Skeletal muscle tissue (tissue), 4 donors: Measurements from ENCODE around the gene PLEKHB2. TPM values are rescaled to one million over a fixed set of nuclear protein-coding genes. Genes with fewer than 3 reads are reported as not detected.

Source experiments
- H3K27ac ChIP-seq: one replicate; pipeline ENCODE4 v1.7.0; 2013; ENCODE audit warnings: mild to moderate bottlenecking, low read depth, low read length, inconsistent platforms
- H3K27me3 ChIP-seq, 3 donors: one replicate each; pipeline ENCODE4 v1.7.0; 2013; ENCODE audit warnings: low read length in 3 of 3; ENCODE audit not compliant: control insufficient read depth in 3 of 3, insufficient read depth in 3 of 3
- H3K36me3 ChIP-seq, 3 donors: one replicate each; pipeline ENCODE4 v1.7.0; 2013; ENCODE audit warnings: low read length in 3 of 3; ENCODE audit not compliant: control insufficient read depth in 3 of 3, insufficient read depth in 3 of 3
- H3K4me1 ChIP-seq, 3 donors: one replicate each; pipeline ENCODE4 v1.7.0; 2013; ENCODE audit warnings: low read length in 3 of 3, mild to moderate bottlenecking in 3 of 3; ENCODE audit not compliant: control insufficient read depth in 3 of 3, insufficient read depth in 3 of 3
- H3K4me3 ChIP-seq, 3 donors: one replicate each; pipeline ENCODE4 v1.7.0; 2013; ENCODE audit warnings: low read length in 3 of 3
- H3K9ac ChIP-seq, 3 donors: one replicate each; pipeline ENCODE4 v1.7.0; 2013; ENCODE audit warnings: low read length in 3 of 3, mild to moderate bottlenecking in 3 of 3, moderate library complexity in 2 of 3, low read depth in 1 of 3
- H3K9me3 ChIP-seq, 3 donors: one replicate each; pipeline ENCODE4 v1.7.0; 2013; ENCODE audit warnings: low read length in 3 of 3; ENCODE audit not compliant: control insufficient read depth in 3 of 3
- total RNA-seq: library from RNA; depleted of rRNA; stranded (reverse); fragments of >200 nt; gene quantifications from one replicate; pipeline ENCODE4 v1.2.3, GENCODE V29; 2014
- donor health status: Osteomylitis.

PLEKHB2 gene
- total RNA-seq, 1 donor from 2014 or later = 46.4 TPM

DNA sequence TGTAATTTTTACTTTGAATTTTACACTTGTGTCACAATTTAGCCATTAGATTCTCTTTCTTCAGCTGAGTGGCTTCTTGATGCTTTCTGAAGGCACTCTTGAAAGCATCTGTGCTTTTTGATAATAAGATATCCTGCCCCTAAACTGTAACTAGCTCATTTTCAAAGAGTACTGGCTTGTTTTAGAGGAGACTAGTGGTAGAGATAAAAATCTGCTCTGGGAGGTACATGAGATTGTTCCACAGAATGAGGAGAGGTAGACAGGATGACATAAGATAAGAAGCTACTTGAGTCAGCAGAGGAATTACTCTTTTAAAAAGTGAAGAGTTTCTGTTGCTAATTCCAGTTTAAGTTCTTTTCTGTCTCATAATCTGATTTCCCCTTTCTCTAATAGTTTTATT, 10.6 kb downstream of the PLEKHB2 start:
- no peaks in the 10 kb centered on the region for H3K9me3 ChIP-seq

DNA sequence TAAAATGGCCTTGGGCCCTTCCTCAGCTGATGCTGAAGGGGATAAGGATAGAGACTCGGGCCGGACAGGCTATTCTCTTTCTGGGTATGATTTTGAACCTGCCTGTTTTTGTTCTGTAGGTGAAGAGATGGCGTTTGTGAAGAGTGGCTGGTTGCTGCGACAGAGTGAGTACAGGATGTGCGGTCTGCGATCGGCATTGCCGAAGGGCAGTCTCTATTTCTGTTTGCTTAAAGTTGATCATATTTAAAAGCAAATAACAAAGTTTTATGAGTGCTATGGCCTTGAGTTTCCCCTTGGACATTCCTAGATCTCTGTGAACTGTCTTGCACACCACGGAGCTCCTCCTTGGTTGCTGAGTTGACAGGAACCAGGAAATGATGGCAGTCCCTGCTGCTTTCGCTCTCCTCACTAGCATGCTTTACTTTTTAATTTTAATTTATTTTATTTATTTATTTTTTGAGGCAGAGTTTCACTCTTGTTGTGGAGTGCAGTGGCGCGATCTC, 15.7 kb downstream of the PLEKHB2 start:
- Histone ChIP-seq H3K27ac (no peak overlapping the region), H3K4me3 (no peak overlapping the region), H3K36me3 (peaks cover 2 to 14% (median 5%) of the 10 kb centered on the region in 3 donors), H3K9ac (peak overlapping the region in 1 of 3 donors; percentile 8), H3K27me3 (no peaks in the 10 kb centered on the region), H3K9me3 (no peaks in the 10 kb centered on the region), H3K4me1 (peaks cover 0 to 17% (median 14%) of the 10 kb centered on the region in 3 donors)

More for the DNA sequence above, 10.6 kb downstream of the PLEKHB2 start:
- H3K9ac ChIP-seq = no peak overlapping the region
- no peak overlapping the region for H3K27ac ChIP-seq
- no peaks in the 10 kb centered on the region for H3K27me3 ChIP-seq
- peaks cover 0 to 3% (median 0%) of the 10 kb centered on the region in 3 donors for H3K36me3 ChIP-seq
- H3K4me1 ChIP-seq = peaks cover 3 to 7% (median 6%) of the 10 kb centered on the region in 3 donors
- H3K4me3 ChIP-seq = no peak overlapping the region

DNA sequence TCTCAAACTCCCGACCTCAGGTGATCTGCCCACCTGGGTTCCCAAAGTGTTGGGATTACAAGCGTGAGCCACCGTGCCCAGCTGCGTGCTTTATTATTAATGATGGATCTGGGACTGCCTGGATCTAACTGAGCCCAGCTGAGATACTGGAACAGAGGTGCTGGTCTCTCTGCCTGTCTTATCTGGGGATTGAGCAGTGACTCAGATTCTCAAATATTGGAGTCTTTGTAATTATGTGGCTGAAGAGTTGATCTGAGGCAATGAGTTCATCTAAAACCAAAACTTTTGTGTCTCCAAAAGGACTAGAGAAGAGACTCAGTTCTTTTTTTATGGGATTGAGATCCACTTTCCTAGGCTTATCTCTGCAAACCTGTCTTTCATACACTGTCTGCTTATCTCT, 16.3 kb downstream of the PLEKHB2 start:
- Histone ChIP-seq H3K4me3 (no peak overlapping the region), H3K36me3 (peaks cover 5 to 13% (median 8%) of the 10 kb centered on the region in 3 donors), H3K27me3 (no peaks in the 10 kb centered on the region), H3K4me1 (peaks cover 0 to 19% (median 19%) of the 10 kb centered on the region in 3 donors), H3K9me3 (no peaks in the 10 kb centered on the region), H3K27ac (no peak overlapping the region), H3K9ac (no peak overlapping the region)

DNA sequence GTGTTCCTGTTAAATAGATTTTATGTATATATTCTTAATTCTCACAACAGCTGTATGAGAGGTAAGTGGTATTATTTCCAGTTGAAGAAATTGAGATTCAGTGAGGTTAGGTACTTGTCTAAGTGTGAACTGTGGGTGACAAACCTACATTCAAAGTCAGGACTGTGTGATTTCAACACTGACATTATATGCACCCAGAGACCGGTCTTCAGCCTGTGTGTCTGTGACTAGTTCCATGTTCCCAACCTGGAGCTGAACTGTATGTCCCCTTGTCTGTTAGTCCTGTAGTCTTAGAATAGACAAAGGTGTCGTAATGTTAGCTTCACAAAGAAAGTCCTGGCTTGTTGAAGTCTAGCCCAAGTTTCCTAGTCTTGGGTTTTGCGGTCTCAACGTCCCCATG, 17.4 kb downstream of the PLEKHB2 start:
- no peaks in the 10 kb centered on the region for H3K9me3 ChIP-seq
- peaks cover 4 to 27% (median 24%) of the 10 kb centered on the region in 3 donors for H3K4me1 ChIP-seq
- no peak overlapping the region for H3K27ac ChIP-seq
- no peak overlapping the region for H3K4me3 ChIP-seq
- H3K36me3 ChIP-seq = peaks cover 5 to 21% (median 14%) of the 10 kb centered on the region in 3 donors
- no peaks in the 10 kb centered on the region for H3K27me3 ChIP-seq
- no peak overlapping the region for H3K9ac ChIP-seq

DNA sequence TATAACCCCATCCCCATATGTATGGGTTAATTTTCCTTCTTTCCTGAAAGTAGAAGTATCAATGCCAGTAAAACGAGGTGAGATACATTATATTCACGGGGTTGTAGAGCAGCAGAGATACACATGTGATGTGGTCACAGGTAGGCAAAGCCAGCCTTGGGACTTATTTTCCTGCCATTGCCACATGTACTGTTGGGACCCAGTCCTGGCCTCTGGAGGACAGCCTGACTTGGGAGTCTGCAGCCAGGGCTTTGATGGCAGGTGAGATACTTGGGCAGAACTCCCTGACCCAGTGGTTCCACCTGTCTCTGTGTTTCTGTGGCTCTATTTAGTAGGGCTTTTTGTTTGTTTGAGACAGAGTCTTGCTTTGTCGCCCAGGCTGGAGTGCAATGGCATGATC, 18.1 kb downstream of the PLEKHB2 start:
- Histone ChIP-seq H3K4me1 (peaks cover 4 to 27% (median 24%) of the 10 kb centered on the region in 3 donors), H3K9ac (no peak overlapping the region), H3K4me3 (no peak overlapping the region), H3K27me3 (no peaks in the 10 kb centered on the region), H3K27ac (no peak overlapping the region), H3K9me3 (no peaks in the 10 kb centered on the region), H3K36me3 (peaks cover 8 to 27% (median 19%) of the 10 kb centered on the region in 3 donors)

DNA sequence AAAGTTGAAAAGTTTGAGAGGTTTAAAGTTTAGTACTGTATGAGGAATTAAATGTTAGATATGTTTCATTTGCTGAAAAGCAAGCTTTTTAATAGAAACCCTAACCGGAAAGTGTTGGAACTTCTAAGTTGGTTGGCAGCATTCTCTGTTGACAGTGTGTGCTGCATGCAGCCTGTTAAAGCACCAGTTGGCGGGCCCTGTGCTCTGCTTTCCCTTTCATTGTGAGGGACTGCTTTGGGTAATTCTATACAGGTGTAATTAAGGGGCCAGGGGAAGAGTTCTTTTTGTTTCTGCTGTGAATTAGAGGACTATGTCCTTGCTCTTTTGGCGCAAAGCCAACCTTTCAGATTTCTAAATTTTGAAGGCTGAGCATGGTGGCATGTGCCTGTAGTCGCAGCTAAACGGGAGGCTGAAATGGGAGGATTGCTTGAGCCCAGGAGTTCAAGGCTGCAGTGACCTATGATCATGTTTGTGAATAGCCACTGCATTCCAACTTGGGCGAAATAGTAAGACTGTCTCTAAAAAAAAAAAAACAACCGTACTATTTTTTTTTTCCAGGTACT, 20.1 kb downstream of the PLEKHB2 start:
- H3K9me3 ChIP-seq = no peaks in the 10 kb centered on the region
- H3K4me1 ChIP-seq = peaks cover 4 to 27% (median 23%) of the 10 kb centered on the region in 3 donors
- H3K9ac ChIP-seq = no peak overlapping the region
- H3K36me3 ChIP-seq = peaks cover 13 to 35% (median 33%) of the 10 kb centered on the region in 3 donors
- no peaks in the 10 kb centered on the region for H3K27me3 ChIP-seq
- H3K27ac ChIP-seq = no peak overlapping the region
- H3K4me3 ChIP-seq = no peak overlapping the region

DNA sequence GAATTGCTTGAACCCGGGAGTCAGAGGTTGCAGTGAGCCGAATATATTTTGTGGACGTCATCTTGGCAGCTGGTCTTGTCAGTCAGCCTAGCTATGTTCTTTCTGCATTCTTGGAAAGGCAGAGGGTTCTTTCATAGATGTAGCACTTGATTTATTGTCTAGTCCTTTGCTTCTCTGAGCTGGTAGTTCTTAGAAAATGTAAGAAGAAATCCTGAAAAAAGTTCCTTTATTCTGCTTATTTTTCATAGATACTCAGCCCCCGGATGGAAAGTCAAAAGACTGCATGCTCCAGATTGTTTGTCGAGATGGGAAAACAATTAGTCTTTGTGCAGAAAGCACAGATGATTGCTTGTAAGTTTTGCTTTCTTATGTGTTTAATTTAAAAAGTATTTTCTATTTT, 21.3 kb downstream of the PLEKHB2 start:
- peaks cover 19 to 42% (median 42%) of the 10 kb centered on the region in 3 donors for H3K36me3 ChIP-seq
- H3K4me3 ChIP-seq = no peak overlapping the region
- H3K9me3 ChIP-seq = no peaks in the 10 kb centered on the region
- no peak overlapping the region for H3K9ac ChIP-seq
- H3K27ac ChIP-seq = peak overlapping the region; percentile 55
- H3K4me1 ChIP-seq = peaks cover 4 to 24% (median 18%) of the 10 kb centered on the region in 3 donors
- no peaks in the 10 kb centered on the region for H3K27me3 ChIP-seq

DNA sequence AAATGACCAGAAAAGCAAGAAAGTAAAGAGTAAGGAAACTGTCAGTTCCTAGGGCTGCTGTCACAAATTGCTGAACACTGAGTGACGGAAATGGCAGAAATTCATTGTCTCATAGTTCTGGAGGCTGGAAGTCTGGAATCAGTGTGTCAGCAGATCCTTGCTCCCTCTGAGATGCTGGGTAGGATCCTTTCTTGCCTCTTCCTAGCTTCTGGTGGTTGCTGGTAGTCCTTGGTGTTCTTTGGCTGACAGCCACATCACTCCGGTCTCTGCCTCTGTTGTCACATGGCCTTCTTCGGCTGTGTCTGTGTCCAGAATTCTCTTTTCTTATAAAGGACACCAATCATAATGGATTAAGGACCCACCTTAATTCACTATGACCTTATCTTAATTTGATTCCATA, 21.9 kb downstream of the PLEKHB2 start:
- no peak overlapping the region for H3K9ac ChIP-seq
- peaks cover 19 to 42% (median 41%) of the 10 kb centered on the region in 3 donors for H3K36me3 ChIP-seq

DNA sequence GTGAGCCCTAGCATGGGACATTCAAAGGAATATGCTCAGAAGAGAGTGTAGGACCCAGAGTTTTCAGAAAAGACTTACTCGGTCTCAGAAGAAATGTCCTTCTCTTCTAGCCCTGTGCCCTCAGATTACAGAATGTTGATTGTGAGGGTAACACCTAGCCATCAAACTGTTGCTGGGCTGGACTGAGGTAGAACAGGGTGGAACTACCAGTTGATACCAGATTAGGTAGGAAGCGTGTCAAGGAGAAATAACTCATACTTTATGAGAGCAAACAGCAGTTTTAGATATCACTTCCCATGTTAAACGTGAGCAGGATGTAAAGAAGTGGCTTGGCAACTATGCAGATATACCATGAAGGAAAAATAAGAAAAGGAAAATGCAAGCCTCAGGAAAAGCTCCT, 22.8 kb downstream of the PLEKHB2 start:
- Histone ChIP-seq H3K4me1 (peaks cover 4 to 20% (median 13%) of the 10 kb centered on the region in 3 donors), H3K9me3 (no peaks in the 10 kb centered on the region), H3K9ac (no peak overlapping the region), H3K36me3 (peaks cover 25 to 46% (median 43%) of the 10 kb centered on the region in 3 donors), H3K27ac (no peak overlapping the region), H3K27me3 (no peaks in the 10 kb centered on the region), H3K4me3 (no peak overlapping the region)

More for the DNA sequence above, 21.9 kb downstream of the PLEKHB2 start:
- Histone ChIP-seq H3K9me3 (no peaks in the 10 kb centered on the region), H3K27ac (no peak overlapping the region), H3K4me1 (peaks cover 4 to 24% (median 18%) of the 10 kb centered on the region in 3 donors), H3K27me3 (no peaks in the 10 kb centered on the region), H3K4me3 (no peak overlapping the region)

DNA sequence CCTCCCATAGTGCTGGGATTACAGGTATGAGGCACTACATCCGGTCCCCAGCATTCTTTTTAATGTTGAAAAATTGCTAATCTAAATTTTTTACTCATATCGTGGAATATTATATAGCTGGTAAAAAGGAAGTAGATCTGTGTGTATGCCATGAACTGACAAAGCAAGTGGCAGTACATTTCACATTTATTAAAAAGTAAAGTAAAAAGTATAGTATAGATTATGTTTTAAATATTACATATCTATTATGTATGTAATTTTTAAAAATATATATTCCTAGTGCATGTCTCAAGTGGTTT, 25.1 kb downstream of the PLEKHB2 start:
- no peaks in the 10 kb centered on the region for H3K9me3 ChIP-seq
- H3K4me3 ChIP-seq = no peak overlapping the region
- no peaks in the 10 kb centered on the region for H3K27me3 ChIP-seq
- no peak overlapping the region for H3K9ac ChIP-seq
- no peak overlapping the region for H3K27ac ChIP-seq
- H3K4me1 ChIP-seq = peaks cover 4 to 16% (median 12%) of the 10 kb centered on the region in 3 donors
- peaks cover 25 to 46% (median 45%) of the 10 kb centered on the region in 3 donors for H3K36me3 ChIP-seq
